ENCODE data around the gene CAP1. TPM values are rescaled to one million over a fixed set of nuclear protein-coding genes. Genes with fewer than 3 reads are reported as not detected.

Gene CAP1
- total RNA-seq, 2 experiments from 2014 or later, result 121 to 126 TPM

GRCh38 chr1:40058453-40059337 lies 18.2 kb downstream of the CAP1 start:
- H3K36me3 ChIP-seq (ENCODE audit: insufficient read depth, low read length), result peaks cover 72% of the 10 kb centered on the region
- peak overlapping the region; percentile 30 for H3K4me3 ChIP-seq (ENCODE audit: low read length)
- DNase-seq (no peak), ATAC-seq (ENCODE audit: poor library complexity) (no peak)
- peaks cover 96% of the 10 kb centered on the region for H3K4me1 Mint-ChIP-seq (ENCODE audit: low read depth)
- H3K9me3 Mint-ChIP-seq, result no peaks in the 10 kb centered on the region
- peak overlapping the region; percentile 95 for H3K27ac Mint-ChIP-seq
- H3K27me3 Mint-ChIP-seq, result no peaks in the 10 kb centered on the region
- H3K4me3 Mint-ChIP-seq, result peak overlapping the region; percentile 88
- CTCF ChIA-PET, result interaction anchor here (1.4 kb wide), 1 partner anchor 24 kb away, joined by 3 read pairs; no protein-coding TSS in a partner anchor
- intact Hi-C loops (cut with DNase I, micrococcal nuclease), result loop anchor here (2.0 to 5.0 kb wide), 2 partner anchors 18 to 199 kb away; partner anchors contain the start of genes CAP1 (in 1 of the 2) and ZMPSTE24 (in 1 of the 2)
- H3K4me1 ChIP-seq (ENCODE audit: insufficient read depth, low read length), result peaks cover 73% of the 10 kb centered on the region
- peaks cover 85% of the 10 kb centered on the region for H3K36me3 Mint-ChIP-seq (ENCODE audit: low read depth)
- H3K27ac ChIP-seq (ENCODE audit: low read depth in 1 of 2, low read length in 2 of 2), result peak overlapping the region; percentile 59 to 62
- H3K9me3 ChIP-seq (ENCODE audit: control insufficient read depth in 1 of 2, insufficient read depth in 1 of 2, low read length in 2 of 2), result no peaks in the 10 kb centered on the region
- POLR2A ChIA-PET, result interaction anchor here (1.1 to 6.3 kb wide), 6 partner anchors 9 to 18 kb away, joined by 3 to 56 read pairs (median 4); partner anchors contain the start of gene CAP1
- no peaks in the 10 kb centered on the region for H3K27me3 ChIP-seq (ENCODE audit: control insufficient read depth in 1 of 2, insufficient read depth in 2 of 2, low read length in 2 of 2)
- TF ChIP-seq CTCF (IDR thresholded peaks at IDR 0.05), result peak; percentile 22

- Mint-ChIP-seq H3K27me3 (no peaks in the 10 kb centered on the region), H3K27ac (peak overlapping the region; percentile 95), H3K4me1 (ENCODE audit: low read depth) (peaks cover 96% of the 10 kb centered on the region), H3K36me3 (ENCODE audit: low read depth) (peaks cover 85% of the 10 kb centered on the region), H3K4me3 (peak overlapping the region; percentile 88), H3K9me3 (no peaks in the 10 kb centered on the region)
- TF ChIP-seq CTCF (IDR thresholded peaks at IDR 0.05), result peak; percentile 2
- Histone ChIP-seq H3K27me3 (ENCODE audit: control insufficient read depth in 1 of 2, insufficient read depth in 2 of 2, low read length in 2 of 2) (no peaks in the 10 kb centered on the region), H3K27ac (ENCODE audit: low read depth in 1 of 2, low read length in 2 of 2) (peak overlapping the region; percentile 59 to 62), H3K4me3 (ENCODE audit: low read length) (peak overlapping the region; percentile 30), H3K4me1 (ENCODE audit: insufficient read depth, low read length) (peaks cover 74% of the 10 kb centered on the region), H3K36me3 (ENCODE audit: insufficient read depth, low read length) (peaks cover 78% of the 10 kb centered on the region), H3K9me3 (ENCODE audit: control insufficient read depth in 1 of 2, insufficient read depth in 1 of 2, low read length in 2 of 2) (no peaks in the 10 kb centered on the region)
- POLR2A ChIA-PET, result interaction anchor here (0.6 to 6.3 kb wide), 13 partner anchors 8 to 920 kb away, joined by 3 to 56 read pairs (median 3); partner anchors contain the start of genes CAP1 and CTPS1
- CTCF ChIA-PET, result interaction anchor here (1.1 to 1.4 kb wide), 4 partner anchors 10 to 27 kb away, joined by 3 to 7 read pairs (median 3); no protein-coding TSS in a partner anchor
- DNase-seq, result peak in 3 of 14 experiments; percentile 47 to 80 (median 64)
- intact Hi-C loops (cut with DNase I, micrococcal nuclease), result loop anchor here (2.0 to 5.0 kb wide), 2 partner anchors 19 to 198 kb away; partner anchors contain the start of genes CAP1 (in 1 of the 2) and ZMPSTE24 (in 1 of the 2)
- ATAC-seq (ENCODE audit: poor library complexity), result peak; percentile 83
Measured at GRCh38 chr1:40059338-40059959, 18.9 kb downstream of the CAP1 start.

Measured in CD4-positive, alpha-beta T cell (primary cell).